Psoas muscle (tissue), 8 donors: ENCODE measurements around the gene THBS4. TPM values are rescaled to one million over a fixed set of nuclear protein-coding genes. Genes with fewer than 3 reads are reported as not detected.

Experiments used
- ATAC-seq, 4 donors: fragments of 200-7000 bp; cut with Tn5 transposase; one replicate each; pipeline ENCODE4 v1.9.1; 2020; ENCODE audit warnings: moderate library complexity in 3 of 4, mild to moderate bottlenecking in 2 of 4
- DNase-seq, 2 donors: peaks; one replicate each; pipeline ENCODE4 v3.0.0-alpha.2; 2020
- H3K27ac ChIP-seq: fragments of 200-600 bp; one replicate; pipeline ENCODE4 v1.8.0; 2022
- H3K27me3 ChIP-seq, 3 donors: fragments of 200-600 bp in 1 of 3; one replicate each; pipeline versions ENCODE4 v1.6.1 to v1.8.0; 2013 to 2022; ENCODE audit warnings: low read length in 2 of 3, mild to moderate bottlenecking in 2 of 3, moderate library complexity in 1 of 3; ENCODE audit not compliant: insufficient read depth in 3 of 3
- H3K36me3 ChIP-seq, 2 donors: fragments of 200-600 bp in 1 of 2; one replicate each; pipeline versions ENCODE4 v1.6.1 to v1.8.0; 2013 to 2022; ENCODE audit warnings: low read depth in 1 of 2, mild to moderate bottlenecking in 1 of 2, moderate library complexity in 1 of 2; ENCODE audit not compliant: insufficient read depth in 1 of 2
- H3K4me1 ChIP-seq: fragments of 200-600 bp; one replicate; pipeline ENCODE4 v1.8.0; 2022
- H3K4me3 ChIP-seq: fragments of 200-600 bp; one replicate; pipeline ENCODE4 v1.8.0; 2022; ENCODE audit warnings: mild to moderate bottlenecking
- H3K9me3 ChIP-seq: fragments of 200-600 bp; one replicate; pipeline ENCODE4 v1.8.0; 2022
- CTCF ChIP-seq: fragments of 200-600 bp; IDR thresholded peaks from one replicate; pipeline ENCODE4 v1.8.0; 2022; ENCODE audit warnings: antibody characterized with exemption
- WGBS, 3 donors: extraction: QIAGEN DNeasy Blood & Tissue Kit; methylation state at CpG; one replicate each; pipeline versions ENCODE4 v1.1.6 to v1.1.7; 2013; 5-methylcytosine and 5-hydroxymethylcytosine counted together
- intact Hi-C, 2 donors: fragments of 100-400 bp; cut with DNase I; formaldehyde crosslinking; loops; one replicate each; pipeline versions ENCODE4 v1.11.0 to v1.14.2; 2022
- long read RNA-seq, 2 donors: library from polyadenylated mRNA; unstranded; transcript quantifications; one replicate each; pipeline ENCODE4 v2.0.0, GENCODE V29; 2021
- polyA plus RNA-seq, 3 donors: library from polyadenylated mRNA; stranded (reverse); fragments of 200-250 nt; gene quantifications; one replicate each; pipeline ENCODE4 v1.2.3, GENCODE V29; 2013
- total RNA-seq, 4 donors: library from RNA; stranded (reverse); fragmentation: NEBNext Ultra II Directional in 2 of 4; extraction: Animal tissue kit (Norgen Biotek cat#: 25700) in 2 of 4; gene quantifications; one replicate each; pipeline versions ENCODE4 v1.2.1 to v1.2.4, GENCODE V29; 2021 to 2023
- donor health status: healthy with polysubstance abuse.
- donor health status: DM: no; HTN: no; CAD: no; lungs with moderate emphysema.
- donor health status: Bipolar disorder and iron deficiency.
- donor health status: healthy.
- donor health status: DM: yes; HTN: yes; CAD: no.
- donor health status: DM: no; HTN: no; CAD: no.
- donor health status: DM: no; HTN: no; CAD: no.
- donor health status: DM: yes; HTN: yes; CAD: no.

The THBS4 gene
- total RNA-seq (100 to 1,000 TPM in 2 of 4 donors, 10 to 100 TPM in 2; 27.6 to 252 (median 117) TPM), polyA plus RNA-seq (10 to 100 TPM; 18.6 to 49.0 (median 31.0) TPM)
- long read RNA-seq, donor 1, transcript THBS4-201 (22 exons, 3,222 nt) = major isoform, 232 of 312 reads
- long read RNA-seq, donor 1, partial matches to known transcripts = 60 of 312 reads
- long read RNA-seq, donor 1, other reads (novel, unspliced or antisense) = 20 of 312 reads
- long read RNA-seq, donor 2, transcript THBS4-201 (22 exons, 3,222 nt) = major isoform, 67 of 91 reads
- long read RNA-seq, donor 2, partial matches to known transcripts = 18 of 91 reads
- long read RNA-seq, donor 2, other reads (novel, unspliced or antisense) = 6 of 91 reads

- no peak for TF ChIP-seq CTCF
- DNase-seq (peak; percentile 46 to 58), ATAC-seq (peak in 2 of 4 donors; percentile 35 to 53)
- H3K27ac ChIP-seq = no peak within 1 kb of the TSS
- peaks cover 8 to 44% (median 9%) of the 10 kb centered on the region in 3 donors for H3K27me3 ChIP-seq
- H3K4me3 ChIP-seq = peak within 1 kb of the TSS; percentile 59
- H3K9me3 ChIP-seq = no peaks in the 10 kb centered on the region
- 4 to 6% (median 5%) methylated on average over 70 to 76 of the region's 76 CpGs for WGBS, 3 donors
- H3K4me1 ChIP-seq = no peaks in the 10 kb centered on the region
- intact Hi-C loops = no loop called here
- H3K36me3 ChIP-seq = no peaks in the 10 kb centered on the region
Measured at GRCh38 chr5:80034962-80035821, at the start of gene THBS4. Gene THBS4, plus strand, starts transcription at chr5:80035348. Its CDS starts 190 bp downstream, at chr5:80035538.

GRCh38 chr5:79986260-79986659 lies 48.9 kb upstream of the THBS4 start:
- intact Hi-C loops = loop anchor here in 1 of 2 donors (10.0 kb wide), 1 partner anchor 241 kb away; no protein-coding TSS in a partner anchor
- no peak overlapping the region for H3K4me3 ChIP-seq
- no peak for ATAC-seq
- no peak for TF ChIP-seq CTCF
- H3K27ac ChIP-seq = no peak overlapping the region
- peaks cover 8% of the 10 kb centered on the region for H3K4me1 ChIP-seq
- no peak for DNase-seq
- peaks cover 3 to 86% of the 10 kb centered on the region in 2 donors for H3K36me3 ChIP-seq
- no peaks in the 10 kb centered on the region for H3K9me3 ChIP-seq
- no peaks in the 10 kb centered on the region for H3K27me3 ChIP-seq

- Histone ChIP-seq H3K4me3 (peak overlapping the region; percentile 84), H3K36me3 (peaks cover 0 to 47% of the 10 kb centered on the region in 2 donors), H3K27me3 (no peaks in the 10 kb centered on the region), H3K27ac (peak overlapping the region; percentile 77), H3K4me1 (peaks cover 12% of the 10 kb centered on the region), H3K9me3 (no peaks in the 10 kb centered on the region)
- ATAC-seq (peak in 2 of 4 donors; percentile 13 to 17), DNase-seq (no peak)
- intact Hi-C loops = no loop called here
- 53 to 61% (median 54%) methylated on average over 6 of the region's 6 CpGs for WGBS, 3 donors
- no peak for TF ChIP-seq CTCF
Measured at GRCh38 chr5:79990205-79990597, 44.9 kb upstream of the THBS4 start.

GRCh38 chr5:79990598-79991507 lies 44.3 kb upstream of the THBS4 start, which contains the start of gene MTX3:
Gene MTX3, minus strand, starts transcription at chr5:79991262. Its CDS starts 24 bp downstream, at chr5:79991238.
- Histone ChIP-seq H3K27me3 (no peaks in the 10 kb centered on the region), H3K9me3 (no peaks in the 10 kb centered on the region), H3K27ac (peak within 1 kb of the TSS; percentile 77), H3K36me3 (peaks cover 0 to 40% of the 10 kb centered on the region in 2 donors), H3K4me3 (peak within 1 kb of the TSS; percentile 84), H3K4me1 (peaks cover 12% of the 10 kb centered on the region)
- DNase-seq (peak; percentile 89 to 93), ATAC-seq (peak; percentile 92 to 99 (median 97))
- WGBS, 3 donors = 1% methylated on average over 38 to 50 of the region's 50 CpGs
- intact Hi-C loops = no loop called here
- TF ChIP-seq CTCF = no peak
